CD4-positive, alpha-beta T cell (primary cell): ENCODE results near the gene RPTOR. TPM values are rescaled to one million over a fixed set of nuclear protein-coding genes. Genes with fewer than 3 reads are reported as not detected.

ENCODE experiments used
- ATAC-seq: fragments of 200-7000 bp; cut with Tn5 transposase; one replicate; pipeline ENCODE4 v1.10.0; 2022; ENCODE audit warnings: mild to moderate bottlenecking; ENCODE audit not compliant: poor library complexity
- CTCF ChIA-PET: fragments of 350-600 bp; sonication (Branson Sonifier 250); formaldehyde crosslinking; loops from one replicate; lab custom pipeline; 2021; ENCODE audit warnings: antibody characterized with exemption, inconsistent platforms; lab: Charles Lee
- POLR2A ChIA-PET: fragments of 350-600 bp; sonication (Branson Sonifier 250); formaldehyde crosslinking; loops from one replicate; lab custom pipeline; 2021; ENCODE audit warnings: antibody characterized with exemption, inconsistent platforms; lab: Charles Lee
- DNase-seq, 14 experiments: peaks; one replicate each; pipeline ENCODE4 v3.0.0-alpha.2; 2013 to 2020; ENCODE audit warnings: mixed read lengths in 2 of 14
- H3K27ac ChIP-seq, 2 donors: one replicate each; pipeline versions ENCODE4 v1.5.1 to v1.7.0; 2013; ENCODE audit warnings: low read length in 2 of 2, low read depth in 1 of 2, mild to moderate bottlenecking in 1 of 2
- H3K27me3 ChIP-seq, 2 experiments: 1 replicate in 1 of 2; 2 replicates in 1 of 2; pipeline versions ENCODE4 v1.6.1 to v1.7.0; 2013; ENCODE audit warnings: low read length in 2 of 2, control low read depth in 1 of 2, mild to moderate bottlenecking in 1 of 2, moderate library complexity in 1 of 2; ENCODE audit not compliant: insufficient read depth in 2 of 2, control insufficient read depth in 1 of 2
- H3K36me3 ChIP-seq: one replicate; pipeline ENCODE4 v1.6.1; 2013; ENCODE audit warnings: low read length, control low read depth; ENCODE audit not compliant: insufficient read depth
- H3K4me1 ChIP-seq: one replicate; pipeline ENCODE4 v1.6.1; 2013; ENCODE audit warnings: low read length, control low read depth; ENCODE audit not compliant: insufficient read depth
- H3K4me3 ChIP-seq: one replicate; pipeline ENCODE4 v1.5.1; 2013; ENCODE audit warnings: mild to moderate bottlenecking, low read length, moderate library complexity
- H3K9me3 ChIP-seq, 2 experiments: 1 replicate in 1 of 2; 2 replicates in 1 of 2; pipeline versions ENCODE4 v1.6.1 to v1.7.0; 2013; ENCODE audit warnings: low read length in 2 of 2, mild to moderate bottlenecking in 2 of 2, control low read depth in 1 of 2, moderate library complexity in 1 of 2; ENCODE audit not compliant: control insufficient read depth in 1 of 2, insufficient read depth in 1 of 2
- H3K27ac Mint-ChIP-seq: one replicate; pipeline ENCODE4 v1.8.0; 2020; ENCODE audit warnings: mixed read lengths
- H3K27me3 Mint-ChIP-seq: one replicate; pipeline ENCODE4 v1.8.0; 2021; ENCODE audit warnings: mixed read lengths
- H3K36me3 Mint-ChIP-seq: one replicate; pipeline ENCODE4 v1.8.0; 2021; ENCODE audit warnings: low read depth, mixed read lengths
- H3K4me1 Mint-ChIP-seq: one replicate; pipeline ENCODE4 v1.8.0; 2021; ENCODE audit warnings: low read depth, mixed read lengths
- H3K4me3 Mint-ChIP-seq: one replicate; pipeline ENCODE4 v1.8.0; 2020; ENCODE audit warnings: mild to moderate bottlenecking, mixed read lengths
- H3K9me3 Mint-ChIP-seq: one replicate; pipeline ENCODE4 v1.8.0; 2020; ENCODE audit warnings: mixed read lengths
- intact Hi-C, 2 experiments: fragments of 100-400 bp; cut with DNase I in 1 of 2; cut with micrococcal nuclease in 1 of 2; formaldehyde crosslinking; loops; one replicate each; pipeline versions ENCODE4 v1.15.1 to v1.9.0; 2023 to 2025; cut with DNase I, micrococcal nuclease
- total RNA-seq, 174 experiments: library from RNA in 2 of 174; stranded (reverse) in 2 of 174; gene quantifications; one replicate each; pipeline ENCODE4 v1.2.3 and lab custom pipeline; 2021 to 2026
- TF ChIP-seq, protein P1 (sequence below): fragments of 200-600 bp; IDR thresholded peaks from one replicate; pipeline ENCODE4 v1.8.0; 2022; ENCODE audit warnings: antibody characterized with exemption, mild to moderate bottlenecking

Gene RPTOR
- total RNA-seq, 2 experiments from 2014 or later, result 45.0 to 47.1 TPM

DNA sequence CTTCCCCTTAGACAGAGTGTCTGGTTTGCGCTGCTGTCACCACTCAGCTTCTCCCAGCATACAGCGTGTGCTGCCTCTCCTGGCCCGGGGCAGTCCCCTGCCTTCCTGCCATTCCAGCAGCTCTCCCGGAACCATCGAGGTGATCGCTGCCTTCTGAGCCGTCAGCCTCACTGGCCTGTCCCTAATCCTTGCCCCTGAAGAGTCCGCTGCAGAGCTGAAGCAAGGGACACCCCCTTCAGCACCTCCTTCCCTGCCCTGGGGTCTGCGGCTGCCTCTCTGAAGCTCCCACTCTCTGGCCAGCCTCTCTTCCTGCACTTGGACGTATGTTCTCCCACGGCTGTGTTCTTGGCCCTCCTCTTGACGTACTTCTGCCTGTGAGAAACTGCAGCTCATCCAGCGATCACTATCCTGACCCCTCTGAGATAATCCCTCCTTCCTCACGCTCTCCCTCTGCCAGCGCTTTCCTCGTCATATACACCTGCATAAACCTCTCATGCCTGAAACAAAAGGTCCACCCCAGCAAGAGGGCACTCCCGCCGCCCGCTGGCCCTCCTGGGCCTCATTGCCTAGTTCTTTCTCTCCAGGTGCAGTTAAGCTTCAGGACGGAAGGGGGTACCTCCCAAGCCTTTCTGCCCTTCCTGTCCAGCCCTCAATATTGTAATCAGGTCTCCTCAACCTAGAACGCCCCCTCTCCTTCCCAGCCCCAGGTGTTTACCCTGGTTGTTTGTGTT, 226.4 kb downstream of the RPTOR start:
- TF ChIP-seq, protein P1, sequence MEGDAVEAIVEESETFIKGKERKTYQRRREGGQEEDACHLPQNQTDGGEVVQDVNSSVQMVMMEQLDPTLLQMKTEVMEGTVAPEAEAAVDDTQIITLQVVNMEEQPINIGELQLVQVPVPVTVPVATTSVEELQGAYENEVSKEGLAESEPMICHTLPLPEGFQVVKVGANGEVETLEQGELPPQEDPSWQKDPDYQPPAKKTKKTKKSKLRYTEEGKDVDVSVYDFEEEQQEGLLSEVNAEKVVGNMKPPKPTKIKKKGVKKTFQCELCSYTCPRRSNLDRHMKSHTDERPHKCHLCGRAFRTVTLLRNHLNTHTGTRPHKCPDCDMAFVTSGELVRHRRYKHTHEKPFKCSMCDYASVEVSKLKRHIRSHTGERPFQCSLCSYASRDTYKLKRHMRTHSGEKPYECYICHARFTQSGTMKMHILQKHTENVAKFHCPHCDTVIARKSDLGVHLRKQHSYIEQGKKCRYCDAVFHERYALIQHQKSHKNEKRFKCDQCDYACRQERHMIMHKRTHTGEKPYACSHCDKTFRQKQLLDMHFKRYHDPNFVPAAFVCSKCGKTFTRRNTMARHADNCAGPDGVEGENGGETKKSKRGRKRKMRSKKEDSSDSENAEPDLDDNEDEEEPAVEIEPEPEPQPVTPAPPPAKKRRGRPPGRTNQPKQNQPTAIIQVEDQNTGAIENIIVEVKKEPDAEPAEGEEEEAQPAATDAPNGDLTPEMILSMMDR, result no peak
- ChIA-PET CTCF (interaction anchor here (0.9 kb wide), 1 partner anchor 13 kb away, joined by 3 read pairs; no protein-coding TSS in a partner anchor), POLR2A (interaction anchor here (1.3 kb wide), 1 partner anchor 10 kb away, joined by 4 read pairs; no protein-coding TSS in a partner anchor)
- intact Hi-C loops, result no loop called here
- H3K36me3 Mint-ChIP-seq, result peaks cover 30% of the 10 kb centered on the region
- peak overlapping the region; percentile 64 for H3K27ac Mint-ChIP-seq
- Histone ChIP-seq H3K27ac (no peak overlapping the region), H3K4me1 (peaks cover 47% of the 10 kb centered on the region), H3K27me3 (no peaks in the 10 kb centered on the region), H3K9me3 (no peaks in the 10 kb centered on the region), H3K36me3 (peaks cover 13% of the 10 kb centered on the region), H3K4me3 (no peak overlapping the region)
- DNase-seq (no peak), ATAC-seq (no peak)
- no peaks in the 10 kb centered on the region for H3K27me3 Mint-ChIP-seq
- peaks cover 76% of the 10 kb centered on the region for H3K4me1 Mint-ChIP-seq
- peak overlapping the region; percentile 11 for H3K4me3 Mint-ChIP-seq
- H3K9me3 Mint-ChIP-seq, result no peaks in the 10 kb centered on the region

GRCh38 chr17:80771612-80772005, 227.0 kb downstream of the RPTOR start:
- Mint-ChIP-seq H3K36me3 (peaks cover 34% of the 10 kb centered on the region), H3K4me3 (no peak overlapping the region), H3K27me3 (no peaks in the 10 kb centered on the region), H3K27ac (peak overlapping the region; percentile 64), H3K4me1 (peaks cover 75% of the 10 kb centered on the region), H3K9me3 (no peaks in the 10 kb centered on the region)
- POLR2A ChIA-PET, result interaction anchor here (1.3 kb wide), 1 partner anchor 10 kb away, joined by 4 read pairs; no protein-coding TSS in a partner anchor
- Histone ChIP-seq H3K9me3 (no peaks in the 10 kb centered on the region), H3K36me3 (peaks cover 13% of the 10 kb centered on the region), H3K27me3 (no peaks in the 10 kb centered on the region), H3K27ac (no peak overlapping the region), H3K4me1 (peaks cover 43% of the 10 kb centered on the region), H3K4me3 (no peak overlapping the region)
- intact Hi-C loops, result no loop called here
- CTCF ChIA-PET, result no interaction called here
- TF ChIP-seq, protein P1, result no peak
- ATAC-seq (no peak), DNase-seq (no peak)

- DNase-seq, result no peak
- TF ChIP-seq, protein P1, result no peak
- H3K27me3 Mint-ChIP-seq, result no peaks in the 10 kb centered on the region
- Histone ChIP-seq H3K36me3 (peaks cover 13% of the 10 kb centered on the region), H3K27me3 (no peaks in the 10 kb centered on the region), H3K4me3 (no peak overlapping the region), H3K9me3 (no peaks in the 10 kb centered on the region), H3K4me1 (peaks cover 39% of the 10 kb centered on the region), H3K27ac (no peak overlapping the region)
- no peak for ATAC-seq
- H3K36me3 Mint-ChIP-seq, result peaks cover 45% of the 10 kb centered on the region
- peak overlapping the region; percentile 70 for H3K4me3 Mint-ChIP-seq
- no peaks in the 10 kb centered on the region for H3K9me3 Mint-ChIP-seq
- intact Hi-C loops, result no loop called here
- ChIA-PET CTCF (interaction anchor here (1.0 to 1.1 kb wide), 2 partner anchors 9 to 35 kb away, joined by 3 to 4 read pairs; no protein-coding TSS in a partner anchor), POLR2A (interaction anchor here (1.3 to 3.8 kb wide), 4 partner anchors 10 to 21 kb away, joined by 4 to 41 read pairs (median 18); no protein-coding TSS in a partner anchor)
- peak overlapping the region; percentile 91 for H3K27ac Mint-ChIP-seq
- H3K4me1 Mint-ChIP-seq, result peaks cover 82% of the 10 kb centered on the region
Observed at GRCh38 chr17:80772906-80773242, 228.2 kb downstream of the RPTOR start.
